ENCODE results near the gene KPTN. TPM values are rescaled to one million over a fixed set of nuclear protein-coding genes. Genes with fewer than 3 reads are reported as not detected.

KPTN gene
- total RNA-seq (8.1 and 11.7 TPM in 2 replicates), polyA plus RNA-seq (11.4 TPM in 2 replicates), polyA minus RNA-seq (3.2 and 3.7 TPM in 2 replicates)
- total RNA-seq (2013), result 6.4 TPM

- H4K20me1 ChIP-seq (ENCODE audit: control insufficient read depth, insufficient read depth, low read length, poor library complexity, severe bottlenecking), result no peaks in the 10 kb centered on the region
These were observed at the start of gene KPTN for GRCh38 chr19:47483800-47484690. TSS of gene KPTN (minus strand) at chr19:47484219. CDS start at chr19:47484160, 59 bp downstream.

More at GRCh38 chr19:47483800-47484690, at the start of gene KPTN:
- DNase-seq (peak; percentile 95), ATAC-seq (ENCODE audit: low read depth) (peak; percentile 85)
- H3K27ac ChIP-seq (ENCODE audit: low read length in 2 of 2), result peak within 1 kb of the TSS; percentile 79 to 86
- H3K4me1 ChIP-seq (ENCODE audit: control insufficient read depth in 2 of 2, insufficient read depth in 2 of 2, low read length in 2 of 2), result peaks cover 33 to 44% of the 10 kb centered on the region in 2 donors
- Mint-ChIP-seq H3K4me1 (peaks cover 41% of the 10 kb centered on the region), H3K27me3 (no peaks in the 10 kb centered on the region), H3K27ac (peak within 1 kb of the TSS; percentile 99), H3K4me3 (peak within 1 kb of the TSS; percentile 96), H3K9me3 (ENCODE audit: insufficient read depth) (no peaks in the 10 kb centered on the region)
- no peaks in the 10 kb centered on the region for H3K9me3 ChIP-seq (ENCODE audit: control extremely low read depth in 1 of 3, control insufficient read depth in 2 of 3, insufficient read depth in 1 of 3, low read length in 2 of 3)
- ChIA-PET POLR2A (interaction anchor here (0.6 to 1.6 kb wide), 6 partner anchors 17 to 698 kb away, joined by 3 to 14 read pairs (median 4); partner anchors contain the start of gene NAPA), CTCF (interaction anchor here (0.5 to 3.4 kb wide), 17 partner anchors 12 to 294 kb away, joined by 3 to 22 read pairs (median 4); partner anchors contain the start of genes DHX34, NAPA and SLC8A2)
- TF ChIP-seq CTCF (IDR thresholded peaks at IDR 0.05), result peak; percentile 84
- no peak for TF ChIP-seq EZH2 (IDR thresholded peaks at IDR 0.05; ENCODE audit: borderline replicate concordance, insufficient read depth, low read depth, low read length, poor library complexity, severe bottlenecking)
- no peaks in the 10 kb centered on the region for H3K79me2 ChIP-seq (ENCODE audit: control insufficient read depth, insufficient read depth, low read length)
- H2AFZ ChIP-seq (ENCODE audit: insufficient read depth, low read depth, low read length, poor library complexity, severe bottlenecking), result peak within 1 kb of the TSS; percentile 82
- H3K4me2 ChIP-seq (replicated peaks; ENCODE audit: low read depth, low read length, poor library complexity, severe bottlenecking), result peak within 1 kb of the TSS; percentile 78
- intact Hi-C loops (cut with micrococcal nuclease), result loop anchor here (1.0 to 10.0 kb wide), 2 partner anchors 31 to 121 kb away; partner anchors contain the start of genes BICRA and NAPA
- whole genome bisulfite sequencing (ENCODE audit: insufficient coverage), result 2% methylated on average over 51 of the region's 57 CpGs
- H3K27me3 ChIP-seq (replicated peaks in 1 of 4; ENCODE audit: control extremely low read depth in 1 of 4, control insufficient read depth in 3 of 4, insufficient read depth in 4 of 4, low read length in 3 of 4), result no peaks in the 10 kb centered on the region
- H3K36me3 ChIP-seq (replicated peaks in 1 of 2; ENCODE audit: control extremely low read depth in 1 of 2, control insufficient read depth in 1 of 2, extremely low read depth in 1 of 2, insufficient read depth in 2 of 2, low read length in 1 of 2), result no peaks in the 10 kb centered on the region
- peak within 1 kb of the TSS; percentile 72 for H3K9ac ChIP-seq (ENCODE audit: low read length)
- H3K4me3 ChIP-seq (ENCODE audit: control extremely low read depth in 1 of 5, extremely low read depth in 1 of 5, insufficient read depth in 1 of 5, low read depth in 2 of 5, low read length in 4 of 5), result peak within 1 kb of the TSS; percentile 62 to 84 (median 81)
